GM21423 (cell line): Measurements from ENCODE around the gene NUS1.
"Not testable (repeated sequence)": the region's sequence is repeated elsewhere in the genome, so short reads cannot be mapped to it uniquely, and the experiment has no call there.

Experiments used
- ATAC-seq: cut with Tn5 transposase; IDR thresholded peaks from one replicate; pipeline ENCODE4 v1.9.1; 2021; ENCODE audit warnings: mild to moderate bottlenecking, moderate library complexity; ENCODE audit not compliant: unreplicated experiment

Gene NUS1

GRCh38 chr6:117674991-117675657 is at the start of gene NUS1:
Gene NUS1, plus strand, starts transcription at chr6:117675469. Its CDS starts 202 bp downstream, at chr6:117675671.
- peak; percentile 98 for ATAC-seq

DNA sequence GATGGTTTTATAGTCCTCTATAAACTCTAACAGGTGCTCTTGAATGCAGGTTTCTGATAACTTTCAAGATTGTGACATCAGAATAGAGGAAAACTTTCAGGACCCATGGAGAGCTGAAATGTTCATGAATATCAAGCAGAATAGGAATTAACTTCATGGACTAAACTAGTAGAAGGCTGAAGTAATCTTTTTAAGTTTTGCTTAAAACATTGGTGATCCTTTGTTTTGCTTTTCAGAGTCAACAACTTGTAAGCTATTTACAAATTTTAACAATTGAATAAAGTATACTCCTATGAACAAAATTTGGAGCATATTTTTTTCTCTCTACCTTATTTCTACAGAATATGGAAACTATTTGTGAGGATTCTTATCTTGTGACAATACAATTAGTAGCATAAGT is 47.7 kb upstream of the NUS1 start:
- no peak for ATAC-seq

DNA sequence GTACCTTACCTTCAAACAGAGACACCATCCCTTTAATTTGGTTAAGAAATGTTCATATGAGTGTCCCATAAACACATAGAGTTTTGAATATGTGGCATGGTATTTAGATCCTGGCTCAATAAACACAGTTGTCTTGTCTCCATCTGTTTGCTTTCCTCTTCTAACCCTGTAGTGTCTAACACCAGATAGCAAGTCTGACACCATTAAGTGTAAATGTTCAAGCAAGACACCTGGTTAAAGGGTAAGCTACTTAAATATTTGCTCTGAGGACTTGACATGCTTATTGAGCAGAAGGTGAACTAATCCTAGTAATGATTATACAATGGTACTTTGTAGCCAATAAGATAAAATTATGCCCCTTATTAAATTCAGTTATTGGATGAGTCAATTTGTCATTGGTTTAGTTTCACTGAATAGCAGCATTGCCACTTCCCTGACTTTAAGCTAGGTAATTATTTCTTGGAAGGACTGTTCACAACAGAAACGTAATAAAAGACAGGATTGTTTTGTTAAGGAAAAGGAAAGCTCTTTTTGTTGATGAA is 46.1 kb upstream of the NUS1 start:
- no peak for ATAC-seq

DNA sequence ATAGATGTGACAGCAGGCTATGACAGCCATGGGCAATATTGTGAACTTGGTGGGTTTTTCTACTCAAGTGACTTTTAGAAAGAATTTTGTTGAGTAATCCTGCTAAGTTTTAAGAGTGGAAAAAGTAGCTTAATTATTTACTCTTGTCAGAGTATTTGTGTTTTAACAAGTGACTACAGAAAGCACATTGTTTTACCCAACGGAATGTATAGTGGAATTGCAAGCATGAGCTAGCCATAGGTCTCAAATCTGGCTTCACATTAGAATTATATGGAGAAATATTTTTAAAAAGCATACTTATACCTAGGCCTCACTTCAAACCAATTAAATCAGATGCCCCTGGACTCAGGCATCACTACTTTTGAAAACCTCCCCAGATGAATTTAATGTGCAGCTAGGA is 37.5 kb upstream of the NUS1 start:
- ATAC-seq = no peak

GRCh38 chr6:117642976-117643375 is 32.3 kb upstream of the NUS1 start:
- no peak for ATAC-seq

DNA sequence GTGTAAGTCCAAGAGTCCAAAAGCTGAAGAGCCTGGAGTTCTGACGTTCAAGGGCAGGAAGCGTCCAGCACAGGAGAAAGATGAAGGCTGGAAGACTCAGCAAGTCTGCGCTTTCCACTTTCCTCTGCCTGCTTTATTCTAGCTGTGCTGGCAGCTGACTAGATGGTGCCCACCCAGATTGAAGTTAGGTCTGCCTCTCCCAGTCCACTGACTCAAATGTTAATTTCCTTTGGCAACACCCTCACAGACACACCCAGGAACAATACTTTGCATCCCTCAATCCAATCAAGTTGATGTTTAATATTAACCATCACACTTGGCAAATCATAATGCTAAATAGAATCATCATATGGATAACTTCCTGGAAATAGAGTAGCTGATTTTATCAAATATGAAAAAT is 23.3 kb upstream of the NUS1 start:
- ATAC-seq = not testable (repeated sequence)

DNA sequence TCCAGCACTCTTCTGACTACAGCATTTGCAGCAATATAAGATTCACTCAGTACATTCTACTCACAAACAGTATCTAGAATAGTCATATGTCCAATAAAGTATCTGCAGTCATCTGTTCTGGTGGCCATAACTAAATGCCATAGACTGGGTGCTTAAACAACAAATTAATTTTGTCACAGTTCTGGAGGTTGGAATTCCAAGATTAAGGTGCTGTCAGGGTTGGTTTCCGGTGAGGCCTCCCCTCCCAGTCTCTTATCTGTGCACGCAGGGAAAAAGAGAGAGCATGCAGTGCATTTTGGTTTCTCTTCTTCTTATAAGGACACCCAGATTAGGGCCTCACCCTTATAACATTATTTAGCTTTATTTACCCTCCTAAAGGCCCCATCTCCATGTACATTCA is 21.3 kb upstream of the NUS1 start:
- ATAC-seq = no peak

GRCh38 chr6:117655380-117655779 is 19.9 kb upstream of the NUS1 start:
- ATAC-seq = no peak

DNA sequence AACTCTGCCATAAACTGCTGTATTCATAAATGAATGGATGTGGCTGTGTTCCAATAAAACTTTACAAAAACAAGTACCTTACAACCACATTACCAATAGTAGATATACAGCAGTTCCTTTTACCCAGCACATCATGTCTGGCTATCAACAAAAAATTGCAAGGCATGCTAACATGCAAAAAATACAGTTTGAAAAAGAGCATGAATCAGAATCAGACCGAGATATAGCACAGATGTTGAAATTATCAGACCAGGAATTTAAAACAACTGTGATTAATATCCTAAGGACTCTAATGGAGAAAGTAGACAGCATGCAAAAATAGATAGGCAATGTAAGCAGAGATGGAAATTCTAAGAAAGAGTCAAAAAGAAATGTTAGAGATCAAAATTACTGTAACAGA is 8.4 kb upstream of the NUS1 start:
- no peak for ATAC-seq

DNA sequence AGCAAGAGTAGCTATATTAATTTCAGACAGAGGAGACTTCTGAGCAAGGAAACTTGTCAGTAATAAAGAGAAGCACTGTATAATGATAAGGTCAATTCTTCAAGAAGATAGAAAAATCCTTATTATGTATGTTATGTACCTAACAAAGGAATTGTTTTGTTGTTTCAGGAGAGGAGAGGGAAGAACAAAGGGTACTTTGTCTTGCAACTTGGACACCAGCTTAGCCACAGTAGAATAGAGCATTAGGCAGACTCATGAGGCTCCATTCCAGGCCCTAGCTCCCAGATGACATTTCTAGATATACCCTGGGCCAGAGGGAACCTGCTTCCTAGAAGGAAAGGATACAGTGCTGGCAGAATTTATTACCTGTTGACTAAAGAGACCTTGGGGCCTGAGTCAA is 6.5 kb upstream of the NUS1 start:
- ATAC-seq = no peak

DNA sequence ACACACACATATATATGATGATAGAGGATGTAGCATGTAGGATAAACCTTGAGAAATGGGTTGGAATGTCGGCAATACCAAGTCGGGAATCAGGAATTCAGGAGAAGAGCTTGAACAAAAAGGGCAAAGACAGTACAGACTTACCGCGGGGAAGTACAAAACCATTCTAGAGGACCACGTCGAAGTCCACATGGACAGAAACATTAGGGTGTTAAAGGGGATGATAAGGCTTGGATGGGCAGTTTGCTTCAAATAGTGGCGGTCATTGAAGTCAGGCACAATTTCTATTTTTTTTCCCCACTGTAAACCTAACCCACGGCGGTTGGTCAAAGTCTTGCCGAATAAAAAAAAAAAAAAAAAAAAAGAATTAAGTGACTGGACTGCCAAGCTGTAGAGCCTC is 766 bp upstream of the NUS1 start:
- no peak for ATAC-seq

DNA sequence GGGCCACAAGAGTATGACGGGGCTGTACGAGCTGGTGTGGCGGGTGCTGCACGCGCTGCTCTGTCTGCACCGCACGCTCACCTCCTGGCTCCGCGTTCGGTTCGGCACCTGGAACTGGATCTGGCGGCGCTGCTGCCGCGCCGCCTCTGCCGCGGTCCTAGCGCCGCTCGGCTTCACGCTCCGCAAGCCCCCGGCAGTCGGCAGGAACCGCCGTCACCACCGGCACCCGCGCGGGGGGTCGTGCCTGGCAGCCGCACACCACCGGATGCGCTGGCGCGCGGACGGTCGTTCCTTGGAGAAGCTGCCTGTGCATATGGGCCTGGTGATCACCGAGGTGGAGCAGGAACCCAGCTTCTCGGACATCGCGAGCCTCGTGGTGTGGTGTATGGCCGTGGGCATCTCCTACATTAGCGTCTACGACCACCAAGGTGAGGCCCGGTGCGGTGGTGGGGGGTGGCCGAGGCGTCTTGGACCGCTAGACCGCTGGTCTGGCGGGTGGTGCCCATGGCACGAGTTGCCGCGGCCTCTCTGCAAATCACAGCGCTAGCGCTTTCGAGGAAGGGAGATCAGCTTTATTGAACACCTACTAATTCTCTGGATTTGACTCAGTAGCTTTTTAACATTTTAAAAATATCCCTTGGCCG is 511 bp downstream of the NUS1 start:
- ATAC-seq = peak; percentile 23

DNA sequence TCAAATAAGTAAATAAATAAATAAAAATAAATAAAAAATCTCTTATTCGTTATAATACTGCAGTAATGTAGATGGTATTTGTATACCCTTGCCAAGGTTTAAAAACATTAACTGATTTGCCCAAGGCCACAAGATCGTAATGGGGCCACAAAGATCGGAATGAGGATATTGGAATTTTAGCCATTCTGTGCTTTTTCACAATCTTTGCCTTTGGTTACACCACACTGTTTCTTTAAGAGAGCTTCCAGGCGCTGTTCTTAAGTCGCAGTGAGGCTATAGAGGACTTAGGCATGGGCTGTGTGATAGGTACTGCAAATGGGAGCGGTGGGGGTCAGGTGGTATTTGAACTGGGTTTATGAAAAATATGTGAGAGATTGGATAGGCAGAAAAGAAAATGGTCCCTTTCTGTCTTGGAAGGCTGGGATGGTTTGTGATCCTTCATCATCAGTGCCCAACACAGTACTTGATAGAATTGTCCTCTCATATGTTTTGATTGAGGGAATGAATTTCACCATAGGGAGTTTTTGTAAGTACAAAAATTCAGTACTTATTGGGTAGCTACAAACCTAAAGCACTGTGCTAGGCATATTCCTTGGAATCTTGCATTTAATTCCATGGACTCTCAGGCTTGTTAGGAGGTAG is 1.4 kb downstream of the NUS1 start:
- ATAC-seq = no peak

DNA sequence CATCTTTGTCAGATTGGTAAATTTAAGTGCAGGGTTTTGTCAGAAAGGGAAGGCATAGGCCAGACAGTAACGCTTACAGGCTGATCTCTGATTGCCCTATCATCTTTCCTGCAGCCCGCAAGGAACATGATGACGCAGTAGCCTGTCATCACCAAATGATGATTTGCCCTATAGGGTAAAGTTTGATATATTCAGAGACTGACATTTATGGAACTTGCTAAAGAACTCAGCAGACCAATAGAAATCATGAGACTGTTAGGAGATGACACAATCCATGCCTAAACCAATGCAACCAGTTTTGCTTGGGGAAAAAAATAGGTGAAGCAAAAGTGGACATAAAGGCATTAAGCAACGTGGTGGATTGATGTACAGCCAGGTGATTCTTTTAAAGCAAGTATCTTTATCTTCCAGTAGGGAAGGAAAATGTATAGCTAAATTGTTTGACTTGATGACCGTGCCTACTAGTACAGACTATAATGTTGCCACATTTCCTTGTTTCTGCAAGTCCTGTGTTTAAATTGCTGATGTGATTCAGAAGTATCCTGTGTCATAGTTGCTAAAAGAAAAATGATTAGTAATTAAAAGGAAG is 2.4 kb downstream of the NUS1 start:
- no peak for ATAC-seq

GRCh38 chr6:117681162-117681741 is 6.0 kb downstream of the NUS1 start:
- ATAC-seq = no peak

DNA sequence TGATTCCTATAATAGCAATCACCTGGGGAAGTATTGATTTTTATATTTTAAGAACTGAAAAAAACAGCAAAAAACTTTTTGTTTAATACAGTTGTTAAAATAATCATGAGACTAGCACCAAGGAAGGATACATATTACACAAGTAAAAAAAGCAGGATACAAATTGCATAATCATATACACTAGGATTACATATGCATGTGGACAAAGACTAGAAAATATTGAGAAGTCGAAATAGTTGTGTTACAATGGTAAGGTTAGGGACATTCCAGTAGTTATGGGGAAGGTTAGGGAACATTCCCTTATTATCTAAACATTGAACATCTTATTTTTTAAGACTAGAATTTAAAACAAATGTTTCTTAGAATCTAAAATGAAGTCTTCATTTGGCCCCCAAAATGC is 9.5 kb downstream of the NUS1 start:
- no peak for ATAC-seq

DNA sequence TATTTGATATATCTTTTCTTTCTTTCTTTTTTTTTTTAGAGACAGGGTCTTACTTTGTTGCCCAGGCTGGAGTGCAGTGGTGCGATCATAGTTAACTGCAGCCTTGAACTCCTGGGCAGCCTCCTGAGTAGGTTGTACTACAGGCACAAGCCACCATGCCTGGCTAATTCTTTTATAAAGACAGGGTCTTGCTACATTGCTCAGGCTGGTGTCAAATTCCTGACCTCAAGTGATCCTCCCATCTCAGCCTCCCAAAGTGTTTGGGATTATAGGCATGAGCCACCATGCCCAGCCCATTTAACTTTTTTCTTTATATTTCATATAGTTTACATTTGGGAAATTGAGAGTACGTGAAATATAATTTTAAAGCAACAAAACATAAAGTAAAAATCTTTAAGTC is 10.1 kb downstream of the NUS1 start:
- no peak for ATAC-seq

DNA sequence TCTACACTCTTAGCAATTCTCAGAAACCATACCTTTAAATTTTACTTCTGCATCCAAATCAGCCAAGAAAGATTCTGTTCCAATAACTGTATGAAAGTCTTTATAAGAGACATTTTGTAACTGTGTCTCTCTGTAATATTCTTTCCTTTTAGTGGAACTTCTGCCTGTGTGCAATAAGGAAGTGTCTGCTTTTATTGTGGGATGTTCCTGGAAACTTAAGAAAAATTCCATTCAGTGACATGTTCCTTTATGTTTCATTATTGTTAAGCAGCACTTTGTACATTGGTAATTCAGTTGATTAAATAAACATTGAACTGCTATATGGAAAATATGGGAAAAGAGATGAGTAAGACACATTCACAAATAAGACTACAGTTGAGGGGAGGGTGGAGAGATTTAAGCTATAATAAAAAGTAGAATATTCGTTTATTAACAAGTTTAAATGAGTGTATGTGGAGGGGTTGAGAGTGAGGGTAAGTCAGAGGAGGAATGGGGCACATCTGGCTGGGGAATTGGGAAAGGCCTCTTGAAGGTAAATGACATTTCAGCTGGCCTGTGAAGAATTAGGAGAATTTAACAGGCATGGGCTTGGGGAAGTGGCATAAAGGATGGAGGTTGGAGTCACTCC is 11.9 kb downstream of the NUS1 start:
- no peak for ATAC-seq

GRCh38 chr6:117689584-117689983 is 14.3 kb downstream of the NUS1 start:
- ATAC-seq = not testable (repeated sequence)

DNA sequence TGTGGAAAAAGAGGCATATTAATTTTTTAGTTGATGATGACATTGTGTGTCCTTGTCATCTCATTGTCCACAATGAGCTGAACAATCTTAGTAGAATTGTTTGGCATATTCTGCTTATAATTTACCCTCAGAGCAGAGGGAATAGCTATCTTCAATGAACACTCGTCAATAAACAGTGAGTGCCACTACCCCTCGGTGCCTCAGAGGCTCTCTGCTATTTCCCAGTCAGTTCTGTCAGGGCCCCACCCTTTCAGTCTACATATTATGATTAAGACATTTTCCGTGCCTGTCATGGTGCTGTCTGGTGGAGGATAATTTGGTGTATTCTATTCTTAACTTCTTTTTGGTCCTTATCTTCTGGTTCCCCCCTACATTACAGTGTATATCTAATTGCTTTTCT is 31.2 kb downstream of the NUS1 start:
- no peak for ATAC-seq
